Tibial nerve (tissue), 4 donors: ENCODE results near the gene OR4D1. TPM values are rescaled to one million over a fixed set of nuclear protein-coding genes. Genes with fewer than 3 reads are reported as not detected.

Experiments
- DNase-seq, 2 donors: peaks; one replicate each; pipeline ENCODE4 v3.0.0-alpha.2; 2019; ENCODE audit warnings: low spot score in 2 of 2
- H3K27ac ChIP-seq, 4 donors: fragments of 200-600 bp; sonication (generic) in 3 of 4; one replicate each; pipeline ENCODE4 v1.5.1; 2017 to 2019; ENCODE audit warnings: mild to moderate bottlenecking in 1 of 4
- H3K27me3 ChIP-seq, 2 donors: fragments of 200-600 bp; sonication (generic) in 1 of 2; one replicate each; pipeline versions ENCODE4 v1.5.1 to v1.6.0; 2017 to 2019
- H3K36me3 ChIP-seq, 3 donors: fragments of 200-600 bp; sonication (generic); one replicate each; pipeline ENCODE4 v1.5.1; 2018 to 2019
- H3K4me1 ChIP-seq, 4 donors: fragments of 200-600 bp; sonication (generic) in 3 of 4; one replicate each; pipeline ENCODE4 v1.5.1; 2017 to 2019
- H3K4me3 ChIP-seq, 4 donors: fragments of 200-600 bp; sonication (generic) in 3 of 4; one replicate each; pipeline ENCODE4 v1.5.1; 2017 to 2019; ENCODE audit warnings: mild to moderate bottlenecking in 1 of 4, moderate library complexity in 1 of 4
- H3K9me3 ChIP-seq, 4 donors: fragments of 200-600 bp; sonication (generic) in 3 of 4; one replicate each; pipeline ENCODE4 v1.5.1; 2017 to 2019
- EP300 ChIP-seq, 2 donors: sonication (generic); formaldehyde crosslinking; IDR thresholded peaks; one replicate each; pipeline ENCODE4 v1.6.1; 2017; ENCODE audit warnings: antibody characterized with exemption in 2 of 2, mild to moderate bottlenecking in 1 of 2
- POLR2A ChIP-seq, 2 donors: fragments of 450-650 bp; IDR thresholded peaks; one replicate each; pipeline ENCODE4 v1.6.1; 2017; ENCODE audit warnings: antibody characterized with exemption in 2 of 2, mild to moderate bottlenecking in 2 of 2, moderate library complexity in 2 of 2
- WGBS, 2 donors: methylation state at CpG; one replicate each; pipeline ENCODE4 v1.1.5; 2018; 5-methylcytosine and 5-hydroxymethylcytosine counted together
- total RNA-seq, 4 donors: library from RNA; depleted of rRNA; stranded (reverse); fragments of >200 nt; gene quantifications; one replicate each; pipeline ENCODE4 v1.1.0, GENCODE V29; 2016
- TF ChIP-seq, protein P1 (sequence below), 5 experiments: fragments of 200-600 bp in 3 of 5; fragments of 450-650 bp in 2 of 5; sonication (generic) in 3 of 5; IDR thresholded peaks; one replicate each; pipeline ENCODE4 v1.5.1; 2016 to 2019; ENCODE audit warnings: antibody characterized with exemption in 5 of 5, mild to moderate bottlenecking in 3 of 5, moderate library complexity in 2 of 5

Gene OR4D1
- total RNA-seq, 4 donors from 2014 or later, result not detected

DNA sequence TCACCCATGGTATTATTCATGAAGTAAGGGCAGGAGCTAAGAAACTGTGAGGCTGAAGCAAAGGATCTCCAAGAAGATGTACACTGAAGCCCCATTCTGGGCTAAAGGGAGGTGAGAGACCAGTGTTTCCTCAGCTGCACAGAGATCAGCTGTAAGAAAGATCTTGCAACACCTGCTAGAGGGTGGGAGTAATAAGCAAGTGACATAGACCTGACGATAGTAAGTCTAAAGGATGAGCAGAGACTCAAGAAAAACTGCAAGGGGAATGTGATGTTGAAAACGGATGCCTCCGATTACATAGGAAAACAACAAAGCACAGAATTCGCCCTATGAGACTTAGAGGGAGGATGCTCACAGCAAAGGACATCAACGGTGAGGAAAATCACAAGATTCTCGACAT, 18.5 kb downstream of the OR4D1 start, which contains the start of gene OR4D2:
Gene OR4D2 (plus strand): TSS at position 301 of the 400 bp plus-strand sequence. CDS start 2,674 bp downstream, outside the sequence.
- H3K4me3 ChIP-seq, result no peak within 1 kb of the TSS
- no peak for DNase-seq
- no peak for TF ChIP-seq POLR2A (IDR thresholded peaks at IDR 0.05)
- TF ChIP-seq, protein P1, sequence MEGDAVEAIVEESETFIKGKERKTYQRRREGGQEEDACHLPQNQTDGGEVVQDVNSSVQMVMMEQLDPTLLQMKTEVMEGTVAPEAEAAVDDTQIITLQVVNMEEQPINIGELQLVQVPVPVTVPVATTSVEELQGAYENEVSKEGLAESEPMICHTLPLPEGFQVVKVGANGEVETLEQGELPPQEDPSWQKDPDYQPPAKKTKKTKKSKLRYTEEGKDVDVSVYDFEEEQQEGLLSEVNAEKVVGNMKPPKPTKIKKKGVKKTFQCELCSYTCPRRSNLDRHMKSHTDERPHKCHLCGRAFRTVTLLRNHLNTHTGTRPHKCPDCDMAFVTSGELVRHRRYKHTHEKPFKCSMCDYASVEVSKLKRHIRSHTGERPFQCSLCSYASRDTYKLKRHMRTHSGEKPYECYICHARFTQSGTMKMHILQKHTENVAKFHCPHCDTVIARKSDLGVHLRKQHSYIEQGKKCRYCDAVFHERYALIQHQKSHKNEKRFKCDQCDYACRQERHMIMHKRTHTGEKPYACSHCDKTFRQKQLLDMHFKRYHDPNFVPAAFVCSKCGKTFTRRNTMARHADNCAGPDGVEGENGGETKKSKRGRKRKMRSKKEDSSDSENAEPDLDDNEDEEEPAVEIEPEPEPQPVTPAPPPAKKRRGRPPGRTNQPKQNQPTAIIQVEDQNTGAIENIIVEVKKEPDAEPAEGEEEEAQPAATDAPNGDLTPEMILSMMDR (IDR thresholded peaks at IDR 0.05), result no peak
- TF ChIP-seq EP300 (IDR thresholded peaks at IDR 0.05), result no peak
- no peaks in the 10 kb centered on the region for H3K4me1 ChIP-seq
- H3K9me3 ChIP-seq, result no peaks in the 10 kb centered on the region
- no peak within 1 kb of the TSS for H3K27ac ChIP-seq
- H3K36me3 ChIP-seq, result no peaks in the 10 kb centered on the region
- H3K27me3 ChIP-seq, result peaks cover 0 to 8% of the 10 kb centered on the region in 2 donors
- WGBS, 2 donors, result 67 to 71% methylated on average over 6 of the region's 6 CpGs

DNA sequence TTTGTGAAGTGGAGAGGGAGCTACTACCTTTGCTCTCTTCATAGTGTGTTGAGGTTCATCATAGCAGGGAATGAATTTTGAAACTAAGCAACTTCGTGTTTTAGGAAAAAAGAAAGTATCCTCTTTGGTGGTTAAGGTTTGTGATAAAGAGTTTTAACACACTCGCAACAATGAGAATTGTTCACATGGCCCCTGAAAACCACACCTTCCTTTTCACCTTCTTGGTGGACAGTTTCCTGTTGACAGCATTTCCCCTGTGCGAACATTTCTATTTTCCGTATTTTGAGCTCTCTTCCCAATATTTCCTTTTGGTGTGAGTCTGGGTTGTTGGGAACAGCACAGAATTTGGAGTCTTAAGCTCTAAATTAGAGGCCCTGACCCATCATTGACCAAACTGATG, 22.4 kb downstream of the OR4D1 start:
- Histone ChIP-seq H3K4me3 (no peak overlapping the region), H3K27me3 (no peaks in the 10 kb centered on the region), H3K36me3 (no peaks in the 10 kb centered on the region), H3K4me1 (no peaks in the 10 kb centered on the region), H3K27ac (no peak overlapping the region), H3K9me3 (no peaks in the 10 kb centered on the region)
- no peak for DNase-seq
- 65 to 70% methylated on average over 4 of the region's 4 CpGs for WGBS, 2 donors
- TF ChIP-seq EP300 (IDR thresholded peaks at IDR 0.05) (no peak), POLR2A (IDR thresholded peaks at IDR 0.05) (no peak)
- TF ChIP-seq, protein P1 (IDR thresholded peaks at IDR 0.05), result no peak

DNA sequence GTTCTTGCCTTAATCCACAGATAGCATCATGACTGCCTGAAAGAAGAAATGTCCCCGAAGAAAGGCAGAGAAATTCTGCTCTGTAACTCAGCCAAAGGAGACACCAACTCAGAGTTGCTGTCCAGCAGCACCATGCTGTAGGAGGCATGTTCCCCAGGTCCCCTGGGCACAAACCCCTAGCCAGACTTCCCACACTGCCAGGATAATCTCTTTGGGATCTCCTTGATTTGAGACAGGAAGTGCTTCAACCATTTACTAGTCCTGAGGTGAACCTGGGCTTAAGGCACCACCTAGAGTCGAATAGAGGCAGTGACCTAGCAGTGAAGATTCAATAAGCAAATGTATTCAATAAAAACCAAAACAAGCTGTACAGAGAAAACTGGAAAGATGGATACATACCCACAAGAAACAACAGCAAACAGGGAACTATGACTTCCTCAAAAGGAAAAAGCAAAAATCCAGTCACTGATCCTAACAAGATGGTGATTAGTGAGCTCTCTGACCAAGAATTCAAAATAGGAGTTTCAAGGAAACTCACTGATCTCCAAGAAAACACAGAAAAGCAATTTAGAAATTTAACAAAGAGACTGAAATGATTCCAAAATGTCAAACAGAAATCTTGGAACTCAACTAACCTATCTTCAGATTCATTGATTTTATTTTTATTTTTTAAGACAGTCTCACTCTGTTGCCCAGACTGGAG, 24.3 kb downstream of the OR4D1 start:
- TF ChIP-seq EP300 (IDR thresholded peaks at IDR 0.05) (no peak), POLR2A (IDR thresholded peaks at IDR 0.05) (no peak)
- TF ChIP-seq, protein P1 (IDR thresholded peaks at IDR 0.05), result peak in 1 of 5 experiments; percentile 7
- no peak for DNase-seq
- 33 to 37% methylated on average over 2 of the region's 2 CpGs for WGBS, 2 donors
- Histone ChIP-seq H3K27ac (no peak overlapping the region), H3K9me3 (no peaks in the 10 kb centered on the region), H3K27me3 (no peaks in the 10 kb centered on the region), H3K4me1 (no peaks in the 10 kb centered on the region), H3K4me3 (no peak overlapping the region), H3K36me3 (no peaks in the 10 kb centered on the region)

DNA sequence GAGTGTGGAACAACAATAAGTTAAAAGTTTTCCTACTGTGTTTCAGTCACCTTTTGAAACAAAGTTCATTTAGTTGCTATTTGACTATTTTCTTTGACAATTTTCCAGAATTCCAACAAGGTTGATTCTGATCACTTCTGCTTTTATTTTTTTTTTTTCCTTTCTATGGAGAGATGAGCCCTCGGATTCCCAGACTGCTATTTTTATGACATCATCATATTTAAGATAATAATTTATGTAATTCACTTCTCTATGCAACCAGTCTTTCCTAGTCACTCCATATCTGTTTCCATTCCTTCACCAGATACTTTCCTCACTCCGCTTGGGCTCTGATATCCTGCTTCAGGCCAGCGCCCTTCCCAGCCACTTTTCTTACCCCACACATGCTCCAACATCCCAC, 26.7 kb downstream of the OR4D1 start:
- 46 to 48% methylated on average over 3 of the region's 3 CpGs for WGBS, 2 donors
- H3K27me3 ChIP-seq, result no peaks in the 10 kb centered on the region
- no peak overlapping the region for H3K27ac ChIP-seq
- no peaks in the 10 kb centered on the region for H3K36me3 ChIP-seq
- no peak overlapping the region for H3K4me3 ChIP-seq
- DNase-seq, result no peak
- H3K9me3 ChIP-seq, result no peaks in the 10 kb centered on the region
- H3K4me1 ChIP-seq, result no peaks in the 10 kb centered on the region
- no peak for TF ChIP-seq POLR2A (IDR thresholded peaks at IDR 0.05)
- TF ChIP-seq, protein P1 (IDR thresholded peaks at IDR 0.05), result no peak
- TF ChIP-seq EP300 (IDR thresholded peaks at IDR 0.05), result no peak

DNA sequence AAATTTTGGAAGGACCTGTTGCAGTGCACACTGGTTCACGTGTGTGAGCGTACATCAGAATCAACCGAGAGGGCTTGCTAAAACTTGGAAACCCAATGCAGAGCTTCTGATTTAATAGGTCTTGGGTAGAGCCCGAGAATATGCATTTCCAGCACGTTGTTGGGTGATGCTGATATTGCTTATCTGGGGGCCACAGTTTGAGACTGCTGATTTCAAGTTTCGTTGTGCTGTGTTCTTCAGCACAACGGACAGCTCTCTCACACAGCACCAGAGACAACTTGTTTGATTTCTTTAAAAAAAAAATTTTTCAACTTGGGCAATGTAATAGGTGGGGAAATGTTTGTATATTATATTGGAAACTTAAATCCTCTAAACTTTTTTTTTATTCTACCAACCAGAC, 28.0 kb downstream of the OR4D1 start:
- TF ChIP-seq POLR2A (IDR thresholded peaks at IDR 0.05) (no peak), EP300 (IDR thresholded peaks at IDR 0.05) (no peak)
- TF ChIP-seq, protein P1 (IDR thresholded peaks at IDR 0.05), result no peak

More for the DNA sequence above, 28.0 kb downstream of the OR4D1 start:
- no peaks in the 10 kb centered on the region for H3K4me1 ChIP-seq
- no peak overlapping the region for H3K27ac ChIP-seq
- no peak for DNase-seq
- H3K27me3 ChIP-seq, result no peaks in the 10 kb centered on the region
- H3K4me3 ChIP-seq, result no peak overlapping the region
- H3K9me3 ChIP-seq, result no peaks in the 10 kb centered on the region
- H3K36me3 ChIP-seq, result no peaks in the 10 kb centered on the region
- WGBS, 2 donors, result 39 to 43% methylated on average over 7 of the region's 7 CpGs
